HCT116 (cell line): Measurements from ENCODE around the gene SLC66A2.

Experiments
- ATF3 ChIP-seq: IDR thresholded peaks from 2 replicates; pipeline ENCODE4 v1.6.1; 2012
- CEBPB ChIP-seq: IDR thresholded peaks from 2 replicates; pipeline ENCODE4 v1.6.1; 2012; ENCODE audit warnings: low read depth
- EGR1 ChIP-seq: IDR thresholded peaks from 2 replicates; pipeline ENCODE4 v1.6.1; 2012; ENCODE audit warnings: low read depth
- EZH2 ChIP-seq: fragments of 200-600 bp; sonication (generic); IDR thresholded peaks from 2 replicates; pipeline ENCODE4 v1.6.1; 2017; ENCODE audit warnings: antibody characterized with exemption, mixed run types
- POLR2A ChIP-seq: IDR thresholded peaks from 2 replicates; pipeline ENCODE4 v1.7.0; 2011; ENCODE audit warnings: borderline replicate concordance; ENCODE audit not compliant: insufficient read depth, insufficient read length; ENCODE audit errors: extremely low read depth
- POLR2AphosphoS5 ChIP-seq: IDR thresholded peaks from 2 replicates; pipeline ENCODE4 v1.6.1; 2011; ENCODE audit warnings: mild to moderate bottlenecking, low read depth, low read length, moderate library complexity
- RAD21 ChIP-seq: IDR thresholded peaks from 2 replicates; pipeline ENCODE4 v1.6.1; 2012; ENCODE audit warnings: low read depth, mild to moderate bottlenecking
- REST ChIP-seq: IDR thresholded peaks from 2 replicates; pipeline ENCODE4 v1.6.1; 2012; ENCODE audit warnings: low read depth
- SP1 ChIP-seq: IDR thresholded peaks from 2 replicates; pipeline ENCODE4 v1.6.1; 2012; ENCODE audit warnings: low read depth
- ZFX ChIP-seq: fragments of 450-650 bp; IDR thresholded peaks from 2 replicates; pipeline ENCODE4 v1.6.1; 2017
- ZNF274 ChIP-seq: fragments of 200-500 bp; sonication (Bioruptor generic); IDR thresholded peaks from 2 replicates; pipeline ENCODE4 v1.6.1; 2014; ENCODE audit warnings: mild to moderate bottlenecking, low read depth, low read length, inconsistent platforms
- TF ChIP-seq, protein P1 (sequence below): IDR thresholded peaks from 2 replicates; pipeline ENCODE4 v1.6.1; 2012
- TF ChIP-seq, protein P2 (sequence below), 3 experiments: fragments of 200-600 bp in 1 of 3; sonication (generic) in 1 of 3; IDR thresholded peaks in 2 of 3; conservative IDR thresholded peaks in 1 of 3; 2 replicates each; pipeline ENCODE4 v1.5.1; 2012 to 2017; ENCODE audit warnings: low read depth in 2 of 3, low read length in 2 of 3, antibody characterized with exemption in 1 of 3, borderline replicate concordance in 1 of 3, control low read depth in 1 of 3, mild to moderate bottlenecking in 1 of 3, mixed read lengths in 1 of 3, mixed run types in 1 of 3, moderate library complexity in 1 of 3; ENCODE audit not compliant: insufficient read depth in 1 of 3

DNA sequence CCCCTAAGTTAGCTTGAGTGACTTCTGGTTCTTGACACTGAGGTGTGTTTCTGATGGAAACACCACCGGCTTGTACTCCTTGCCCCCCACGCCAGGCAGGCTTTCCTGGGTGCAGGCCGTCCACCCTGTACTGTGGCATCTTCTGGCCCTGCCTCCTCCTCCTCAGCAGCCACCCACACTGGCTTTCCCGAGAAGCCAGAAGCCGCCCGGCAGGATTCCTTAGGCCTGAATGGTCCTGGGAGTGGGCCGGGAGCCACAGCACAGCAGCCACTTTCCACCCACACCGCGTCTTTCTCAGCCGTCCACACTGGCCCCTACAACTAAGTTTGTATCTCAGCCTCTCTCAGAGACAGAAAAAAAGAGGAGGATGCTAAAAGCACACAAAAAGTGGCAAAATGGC, 10.9 kb upstream of the SLC66A2 start:
- TF ChIP-seq, protein P1, sequence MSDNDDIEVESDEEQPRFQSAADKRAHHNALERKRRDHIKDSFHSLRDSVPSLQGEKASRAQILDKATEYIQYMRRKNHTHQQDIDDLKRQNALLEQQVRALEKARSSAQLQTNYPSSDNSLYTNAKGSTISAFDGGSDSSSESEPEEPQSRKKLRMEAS = no peak
- TF ChIP-seq POLR2AphosphoS5 = no peak
- no peak for TF ChIP-seq POLR2A
- TF ChIP-seq, protein P2, sequence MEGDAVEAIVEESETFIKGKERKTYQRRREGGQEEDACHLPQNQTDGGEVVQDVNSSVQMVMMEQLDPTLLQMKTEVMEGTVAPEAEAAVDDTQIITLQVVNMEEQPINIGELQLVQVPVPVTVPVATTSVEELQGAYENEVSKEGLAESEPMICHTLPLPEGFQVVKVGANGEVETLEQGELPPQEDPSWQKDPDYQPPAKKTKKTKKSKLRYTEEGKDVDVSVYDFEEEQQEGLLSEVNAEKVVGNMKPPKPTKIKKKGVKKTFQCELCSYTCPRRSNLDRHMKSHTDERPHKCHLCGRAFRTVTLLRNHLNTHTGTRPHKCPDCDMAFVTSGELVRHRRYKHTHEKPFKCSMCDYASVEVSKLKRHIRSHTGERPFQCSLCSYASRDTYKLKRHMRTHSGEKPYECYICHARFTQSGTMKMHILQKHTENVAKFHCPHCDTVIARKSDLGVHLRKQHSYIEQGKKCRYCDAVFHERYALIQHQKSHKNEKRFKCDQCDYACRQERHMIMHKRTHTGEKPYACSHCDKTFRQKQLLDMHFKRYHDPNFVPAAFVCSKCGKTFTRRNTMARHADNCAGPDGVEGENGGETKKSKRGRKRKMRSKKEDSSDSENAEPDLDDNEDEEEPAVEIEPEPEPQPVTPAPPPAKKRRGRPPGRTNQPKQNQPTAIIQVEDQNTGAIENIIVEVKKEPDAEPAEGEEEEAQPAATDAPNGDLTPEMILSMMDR (IDR thresholded peaks at IDR 0.05 in 2 of 3, conservative IDR thresholded peaks at IDR 0.05 in 1 of 3; ENCODE audit: borderline replicate concordance in 1 of 3, insufficient read depth in 1 of 3, low read depth in 2 of 3, low read length in 2 of 3) = no peak
- no peak for TF ChIP-seq SP1
- no peak for TF ChIP-seq EZH2
- TF ChIP-seq REST = no peak
- no peak for TF ChIP-seq EGR1
- TF ChIP-seq RAD21 = no peak
- no peak for TF ChIP-seq ATF3
- no peak for TF ChIP-seq ZFX
- TF ChIP-seq CEBPB = no peak
- TF ChIP-seq ZNF274 = no peak
